NOMO-1 treated with DMSO at 0.1 percent for 48 hours (cell line): ENCODE measurements around the gene SPATA2.
"Not testable (repeated sequence)": the region's sequence is repeated elsewhere in the genome, so short reads cannot be mapped to it uniquely, and the experiment has no call there.

Experiments used
- DNase-seq: peaks from one replicate; lab custom pipeline; 2025; ENCODE audit not compliant: unreplicated experiment; lab: John Stamatoyannopoulos, UW

The SPATA2 gene

DNA sequence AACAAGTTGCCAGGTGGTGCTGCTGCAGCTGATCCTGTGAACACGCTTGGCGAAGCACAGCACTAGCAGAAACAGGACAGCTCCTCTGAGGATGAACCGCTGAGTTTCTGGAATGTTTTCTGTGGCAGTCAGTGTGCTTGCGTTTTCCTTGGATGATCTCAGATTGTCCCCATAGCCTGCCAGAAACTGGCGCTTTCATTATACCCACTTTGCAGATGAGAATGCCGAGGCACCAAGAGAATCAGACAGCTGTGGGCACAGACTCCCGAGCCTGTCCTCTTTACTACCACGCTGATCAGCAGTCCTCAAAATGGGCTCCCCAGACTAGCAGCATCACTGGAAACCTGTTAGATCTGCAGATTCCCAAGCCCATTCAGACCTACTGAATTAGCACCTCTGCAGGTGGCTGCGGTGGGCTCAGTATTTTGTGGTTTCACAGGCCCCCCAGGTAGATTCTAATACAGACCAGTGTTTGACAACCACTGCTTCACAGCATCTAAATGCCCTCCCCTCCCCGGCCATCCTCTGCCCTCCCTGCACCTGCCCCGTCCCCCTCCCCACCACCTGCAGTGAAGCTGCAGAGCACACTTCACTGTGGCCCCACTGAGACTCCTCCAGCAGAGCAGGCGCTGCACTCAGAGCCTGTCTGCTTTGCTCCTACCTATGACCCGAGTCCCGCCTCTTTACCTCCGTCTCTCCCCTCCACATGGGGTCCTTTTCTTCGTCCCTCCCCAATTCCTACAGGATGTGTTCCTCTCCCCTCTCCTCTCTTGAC, 29.6 kb downstream of the SPATA2 start:
- DNase-seq, result no peak

- no peak for DNase-seq
These were observed 32.0 kb downstream of the SPATA2 start for GRCh38 chr20:49883246-49883802.

DNA sequence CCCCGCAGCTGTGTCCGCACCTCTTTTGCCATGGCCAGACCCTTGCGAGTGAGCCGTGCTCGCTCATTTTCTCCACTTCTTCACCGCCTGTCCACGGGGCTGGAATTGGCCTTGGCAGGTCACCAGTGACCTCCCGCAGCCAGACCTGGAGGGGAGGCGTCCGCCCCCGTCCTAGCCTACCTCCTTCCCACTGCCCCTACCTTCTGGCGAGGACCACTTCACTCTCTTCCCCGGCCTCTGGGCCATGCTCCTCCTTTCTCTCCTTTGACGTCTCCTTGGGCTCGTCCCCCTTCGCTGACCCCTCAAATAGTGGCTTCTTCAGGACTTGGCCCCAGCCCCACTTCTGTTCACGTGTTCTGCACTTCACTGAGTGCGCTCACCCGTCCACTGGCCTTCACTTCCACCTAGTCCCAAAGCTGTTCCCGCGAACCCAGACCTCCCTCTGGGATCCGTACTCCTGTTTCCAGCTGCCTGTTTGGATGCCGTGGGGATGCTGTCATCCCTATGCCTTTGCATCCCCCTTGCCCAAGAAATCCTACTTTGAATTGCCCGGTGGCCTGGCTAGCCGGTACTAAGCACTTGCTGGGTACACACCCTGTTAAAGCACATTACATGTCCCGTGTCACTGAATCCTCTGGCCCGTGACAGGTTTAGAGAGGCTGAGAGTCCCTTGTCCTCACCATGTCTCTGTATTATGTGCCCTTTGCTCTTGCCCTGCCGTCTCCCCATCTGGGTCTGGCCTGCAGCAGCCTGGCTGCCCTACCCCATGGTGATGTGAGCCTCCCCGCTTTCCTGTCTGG, 33.0 kb downstream of the SPATA2 start:
- no peak for DNase-seq

DNA sequence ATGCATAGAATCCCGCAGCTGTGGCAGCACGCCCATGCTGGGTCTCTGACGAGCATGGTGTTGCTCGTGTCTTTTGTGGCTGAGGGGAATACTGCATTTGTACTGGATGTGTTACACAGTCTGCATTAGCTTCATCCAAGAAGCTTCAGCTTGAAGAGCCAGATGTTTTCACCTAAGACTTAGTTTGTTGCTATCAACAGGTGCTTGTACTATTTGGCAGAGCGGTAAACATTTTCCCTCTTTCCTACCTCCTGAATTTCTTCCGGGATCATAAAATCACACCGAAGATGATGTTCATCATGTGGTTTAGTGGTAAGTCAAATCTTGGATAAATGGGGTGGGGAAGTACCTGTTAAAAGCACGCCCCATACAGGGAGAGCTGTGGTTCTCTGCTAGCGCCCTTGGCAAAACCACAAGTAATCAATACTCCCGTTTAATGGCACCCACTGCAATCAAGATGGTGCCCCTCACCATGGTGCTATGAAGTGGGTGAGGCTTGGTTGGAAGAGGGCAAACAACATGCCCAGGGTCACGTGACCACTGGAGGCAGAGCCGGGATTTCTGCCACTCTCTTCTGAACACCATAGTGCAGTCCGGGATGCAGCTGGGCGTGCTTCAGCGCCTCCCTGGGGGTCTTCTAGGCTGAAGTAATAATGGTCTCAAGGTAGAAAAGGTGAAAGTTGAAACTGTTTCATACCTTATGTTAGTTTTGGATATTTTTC, 34.4 kb downstream of the SPATA2 start:
- no peak for DNase-seq

DNA sequence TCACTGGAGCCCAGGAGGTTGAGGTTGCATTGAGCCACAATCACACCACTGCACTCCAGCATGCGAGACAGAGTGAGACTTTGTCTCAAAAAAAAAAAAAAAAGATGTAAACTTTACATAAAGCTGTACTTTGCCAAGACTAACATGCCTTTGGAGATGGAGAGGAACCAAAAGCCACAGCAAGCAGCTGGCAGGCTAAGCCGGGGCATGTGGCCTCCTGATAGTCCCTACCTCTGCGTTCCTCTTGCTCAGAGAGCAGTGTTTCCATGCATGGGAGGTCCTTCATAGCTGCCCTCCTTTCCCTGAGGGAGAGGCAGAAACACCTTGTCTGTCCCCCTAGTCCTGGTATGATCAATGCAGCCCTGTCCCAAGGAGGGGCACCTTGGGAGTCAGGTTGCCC, 35.2 kb downstream of the SPATA2 start:
- no peak for DNase-seq

GRCh38 chr20:49878977-49879376, 36.4 kb downstream of the SPATA2 start:
- no peak for DNase-seq

GRCh38 chr20:49877386-49877921, 37.9 kb downstream of the SPATA2 start:
- no peak for DNase-seq

- DNase-seq, result no peak
These were observed 40.6 kb downstream of the SPATA2 start for GRCh38 chr20:49874696-49875095.

DNA sequence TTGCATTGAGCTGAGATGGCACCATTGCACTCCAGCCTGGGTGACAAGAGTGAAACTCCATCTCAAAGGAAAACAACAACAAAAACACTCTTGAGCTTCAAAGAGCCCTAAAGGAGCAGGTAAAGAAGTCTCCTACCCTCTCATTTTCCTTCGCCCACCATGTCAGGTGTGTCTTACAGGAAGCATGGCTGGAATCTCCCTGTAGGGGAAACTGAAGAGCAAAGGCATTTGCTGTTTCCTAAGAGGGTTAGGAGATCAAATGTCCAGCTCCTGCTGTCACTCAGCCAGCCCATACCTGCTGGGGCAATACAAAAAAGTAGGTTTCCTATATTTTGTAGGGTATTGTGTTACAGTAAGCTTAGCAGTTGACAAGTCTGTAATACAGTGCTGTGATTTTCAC, 43.3 kb downstream of the SPATA2 start:
- DNase-seq, result no peak

DNA sequence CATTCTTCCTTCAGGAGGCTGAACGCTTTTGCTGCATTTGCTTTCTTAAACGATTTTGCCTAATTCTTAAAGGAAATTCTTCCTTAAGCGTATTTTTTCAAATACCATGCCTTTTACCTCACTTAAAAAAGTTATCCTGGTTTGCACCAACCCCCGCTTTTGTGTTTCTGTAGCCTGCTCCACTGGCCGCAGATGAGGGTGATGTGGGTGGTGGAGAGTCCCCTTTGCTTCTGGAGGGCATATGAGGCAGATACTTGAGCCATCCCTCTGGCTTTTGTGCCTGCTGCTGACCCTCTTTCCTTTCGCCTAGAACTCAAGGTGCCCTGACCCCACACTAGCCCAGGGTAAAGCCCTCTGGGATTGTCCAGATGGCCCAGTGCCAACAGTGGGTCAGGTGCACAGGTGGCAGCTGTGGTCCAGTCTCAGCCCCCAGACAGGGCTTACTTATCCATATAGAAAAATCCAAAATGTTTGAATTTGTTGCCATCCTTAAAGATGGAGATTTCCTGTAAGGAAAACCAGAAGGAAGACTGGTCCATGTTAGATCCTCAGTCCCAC, 43.9 kb downstream of the SPATA2 start:
- no peak for DNase-seq

GRCh38 chr20:49870261-49870660, 45.1 kb downstream of the SPATA2 start:
- DNase-seq, result no peak

DNA sequence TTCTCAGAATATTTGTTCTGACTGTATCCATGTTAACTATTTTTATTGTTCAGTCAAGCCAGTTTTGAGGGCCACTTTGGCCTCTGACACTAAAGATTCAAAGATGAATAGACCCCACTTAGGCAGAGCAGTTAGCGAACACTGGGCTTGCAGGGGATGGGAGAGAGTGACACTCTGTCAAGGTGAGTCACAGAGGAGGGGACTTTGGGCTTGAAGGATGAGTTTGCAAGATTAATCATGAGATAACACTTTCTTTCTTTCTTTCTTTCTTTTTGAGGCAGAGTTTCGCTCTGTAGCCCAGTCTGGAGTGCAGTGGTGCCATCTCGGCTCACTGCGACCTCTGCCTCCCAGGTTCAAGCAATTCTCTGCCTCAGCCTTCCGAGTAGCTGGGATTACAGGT, 46.4 kb downstream of the SPATA2 start:
- DNase-seq, result no peak

- no peak for DNase-seq
These were observed 46.8 kb downstream of the SPATA2 start for GRCh38 chr20:49868538-49868937.

DNA sequence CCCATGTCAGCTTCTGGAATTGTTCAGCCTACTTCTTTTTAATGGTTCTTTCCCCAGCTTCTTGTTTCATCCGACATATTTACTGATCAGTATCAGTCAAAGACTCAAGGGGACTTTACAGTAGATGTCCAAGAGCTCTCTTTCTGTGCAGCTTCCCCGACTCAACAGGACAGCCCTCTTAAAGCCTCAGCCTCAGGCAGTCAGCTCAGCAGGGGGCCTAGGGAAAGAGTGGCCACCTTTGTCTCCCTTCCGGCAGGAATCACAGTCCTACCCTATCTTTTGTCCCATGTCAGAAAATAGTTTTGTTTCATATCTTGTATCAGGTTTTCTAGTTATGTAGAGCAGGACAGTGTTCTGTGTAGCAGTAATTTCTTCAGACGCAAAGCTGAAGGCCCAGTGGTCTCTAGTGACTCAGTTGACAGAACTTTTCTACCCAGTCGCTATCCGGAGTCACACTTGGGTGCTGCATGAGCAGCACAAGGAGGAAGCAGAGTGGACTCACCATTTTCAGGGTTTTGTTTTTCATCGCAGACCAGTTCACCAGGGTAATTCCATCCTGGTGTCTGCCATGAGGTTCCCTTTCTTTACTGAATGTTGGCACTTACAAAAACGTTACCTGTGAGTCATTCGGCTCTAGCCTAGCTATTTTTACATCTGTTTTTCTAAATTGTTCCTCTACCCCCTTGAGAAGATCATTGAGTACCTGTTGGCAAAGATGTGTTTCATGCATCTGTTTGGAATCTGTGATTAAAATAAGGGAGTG, 47.7 kb downstream of the SPATA2 start:
- DNase-seq, result no peak

DNA sequence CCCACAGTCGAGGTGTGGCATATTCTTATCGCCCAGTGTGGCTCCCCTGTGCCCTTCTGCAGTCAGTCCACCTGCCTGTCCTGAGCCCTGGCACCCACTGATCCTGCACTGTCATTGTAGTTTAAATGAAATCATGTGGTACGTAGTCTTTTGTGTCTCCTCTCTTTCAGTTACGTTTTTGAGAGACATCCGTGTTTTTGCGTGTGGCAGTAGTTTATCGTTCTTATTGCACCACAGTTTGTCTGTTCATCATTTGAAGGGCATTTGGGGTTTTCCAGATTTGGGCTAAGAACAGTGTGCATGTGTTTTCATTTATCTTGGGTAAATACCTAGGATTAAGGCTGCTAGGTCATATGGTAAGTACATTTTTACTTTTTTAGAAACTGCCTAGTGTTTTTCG, 49.3 kb downstream of the SPATA2 start:
- DNase-seq, result no peak

- no peak for DNase-seq
These were observed 49.8 kb downstream of the SPATA2 start for GRCh38 chr20:49865559-49865958.

DNA sequence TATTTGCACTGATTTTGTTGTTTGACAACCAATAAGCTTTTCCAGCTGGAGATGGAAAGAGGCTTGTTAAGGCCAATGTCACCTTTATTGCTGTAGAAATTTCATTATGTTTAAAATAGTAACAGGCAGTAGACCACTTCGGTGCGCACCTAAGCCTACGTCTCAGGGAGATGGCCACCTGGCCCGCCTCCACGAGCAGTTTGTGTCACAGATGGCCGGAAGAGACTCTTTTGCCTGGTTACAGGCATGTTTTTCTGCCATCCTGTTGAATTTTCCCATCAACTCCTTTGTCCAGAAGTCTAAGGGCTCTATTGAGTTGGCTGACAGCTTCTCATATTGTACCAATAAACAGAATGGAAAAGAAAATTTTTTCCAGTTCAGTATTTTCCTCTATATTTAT, 51.7 kb downstream of the SPATA2 start:
- DNase-seq, result no peak

GRCh38 chr20:49862607-49863200, 52.6 kb downstream of the SPATA2 start:
- DNase-seq, result no peak

DNA sequence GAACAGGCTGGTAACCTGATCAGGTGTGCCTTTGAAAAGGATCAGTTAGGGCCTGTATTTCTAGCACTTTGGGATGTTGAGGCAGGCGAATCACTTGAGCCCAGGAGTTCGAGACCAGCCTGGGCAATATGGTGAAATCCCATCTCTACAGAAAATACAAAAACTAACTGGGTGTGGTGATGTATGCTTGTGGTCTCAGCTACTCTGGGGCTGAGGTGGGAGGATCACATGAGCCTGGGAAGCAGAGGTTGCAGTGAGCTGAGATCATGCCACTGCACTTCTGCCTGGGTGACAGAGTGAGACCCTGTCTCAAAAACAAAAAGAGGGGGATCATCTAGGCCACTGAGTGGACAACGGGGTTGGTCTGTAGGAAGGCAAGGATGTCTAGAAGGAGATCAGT, 54.1 kb downstream of the SPATA2 start:
- not testable (repeated sequence) for DNase-seq

DNA sequence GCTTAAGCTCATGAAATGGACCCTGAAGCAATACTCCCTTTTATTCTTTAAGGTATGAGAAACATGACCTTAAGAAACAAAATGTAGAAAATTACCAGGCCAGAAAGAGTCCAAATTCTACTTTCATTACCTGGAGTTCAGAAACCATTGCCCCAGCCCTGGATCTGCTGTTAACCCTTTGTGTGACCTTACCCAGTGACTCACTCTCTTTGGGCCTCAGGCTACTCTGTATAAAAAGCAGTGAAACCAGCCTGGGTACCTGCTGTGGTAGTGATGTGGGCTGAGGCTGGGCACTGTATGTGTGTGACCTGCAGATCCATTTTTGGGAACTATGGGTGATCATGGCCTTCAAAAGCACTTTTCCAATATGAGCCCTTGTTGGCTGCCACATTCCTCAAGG, 55.5 kb downstream of the SPATA2 start:
- DNase-seq, result no peak
